Fibroblast of lung (primary cell): ENCODE measurements around the gene SEPTIN8.

Experiments
- EZH2 ChIP-seq: IDR thresholded peaks from 2 replicates; pipeline ENCODE4 v1.5.1; 2012; ENCODE audit warnings: low read length, control low read depth, mild to moderate bottlenecking; ENCODE audit errors: missing control alignments
- TF ChIP-seq, protein P1 (sequence below), 2 donors: IDR thresholded peaks in 1 of 2; conservative IDR thresholded peaks in 1 of 2; 1 replicate in 1 of 2; 2 replicates in 1 of 2; pipeline ENCODE4 v1.5.1; 2011 to 2012; ENCODE audit warnings: low read length in 2 of 2, control low read depth in 1 of 2, inconsistent platforms in 1 of 2, low read depth in 1 of 2, mild to moderate bottlenecking in 1 of 2

GRCh38 chr5:132744659-132745058 is 32.4 kb downstream of the SEPTIN8 start:
- TF ChIP-seq, protein P1, sequence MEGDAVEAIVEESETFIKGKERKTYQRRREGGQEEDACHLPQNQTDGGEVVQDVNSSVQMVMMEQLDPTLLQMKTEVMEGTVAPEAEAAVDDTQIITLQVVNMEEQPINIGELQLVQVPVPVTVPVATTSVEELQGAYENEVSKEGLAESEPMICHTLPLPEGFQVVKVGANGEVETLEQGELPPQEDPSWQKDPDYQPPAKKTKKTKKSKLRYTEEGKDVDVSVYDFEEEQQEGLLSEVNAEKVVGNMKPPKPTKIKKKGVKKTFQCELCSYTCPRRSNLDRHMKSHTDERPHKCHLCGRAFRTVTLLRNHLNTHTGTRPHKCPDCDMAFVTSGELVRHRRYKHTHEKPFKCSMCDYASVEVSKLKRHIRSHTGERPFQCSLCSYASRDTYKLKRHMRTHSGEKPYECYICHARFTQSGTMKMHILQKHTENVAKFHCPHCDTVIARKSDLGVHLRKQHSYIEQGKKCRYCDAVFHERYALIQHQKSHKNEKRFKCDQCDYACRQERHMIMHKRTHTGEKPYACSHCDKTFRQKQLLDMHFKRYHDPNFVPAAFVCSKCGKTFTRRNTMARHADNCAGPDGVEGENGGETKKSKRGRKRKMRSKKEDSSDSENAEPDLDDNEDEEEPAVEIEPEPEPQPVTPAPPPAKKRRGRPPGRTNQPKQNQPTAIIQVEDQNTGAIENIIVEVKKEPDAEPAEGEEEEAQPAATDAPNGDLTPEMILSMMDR (conservative IDR thresholded peaks at IDR 0.05 in 1 of 2, IDR thresholded peaks at IDR 0.05 in 1 of 2; ENCODE audit: low read depth in 1 of 2, low read length in 2 of 2), result no peak
- no peak for TF ChIP-seq EZH2
